NCI-H1105 treated with DMSO at 0.1 percent for 48 hours (cell line): ENCODE data around the gene COLEC12.
"Not testable (repeated sequence)": the region's sequence is repeated elsewhere in the genome, so short reads cannot be mapped to it uniquely, and the experiment has no call there.

ENCODE experiments used
- DNase-seq: peaks from one replicate; lab custom pipeline; 2025; lab: John Stamatoyannopoulos, UW

COLEC12 gene

GRCh38 chr18:323253-323622 lies 177.3 kb downstream of the COLEC12 start:
- DNase-seq = no peak

- no peak for DNase-seq
These were observed 178.5 kb downstream of the COLEC12 start for GRCh38 chr18:321865-322467.

GRCh38 chr18:320155-320554 lies 180.3 kb downstream of the COLEC12 start:
- no peak for DNase-seq

- DNase-seq = no peak
These were observed 180.8 kb downstream of the COLEC12 start for GRCh38 chr18:319720-320119.

- DNase-seq = no peak
These were observed 181.7 kb downstream of the COLEC12 start for GRCh38 chr18:318791-319291.

GRCh38 chr18:317618-318017 lies 182.9 kb downstream of the COLEC12 start:
- peak; percentile 25 for DNase-seq

- no peak for DNase-seq
These were observed 184.1 kb downstream of the COLEC12 start for GRCh38 chr18:316393-316792.

- DNase-seq = no peak
These were observed 186.6 kb downstream of the COLEC12 start for GRCh38 chr18:313931-314330.

GRCh38 chr18:312415-312814 lies 188.1 kb downstream of the COLEC12 start:
- no peak for DNase-seq

- DNase-seq = no peak
These were observed 190.5 kb downstream of the COLEC12 start for GRCh38 chr18:310042-310441.

- not testable (repeated sequence) for DNase-seq
These were observed 192.4 kb downstream of the COLEC12 start for GRCh38 chr18:308086-308485.

- no peak for DNase-seq
These were observed 193.8 kb downstream of the COLEC12 start for GRCh38 chr18:306608-307255.

GRCh38 chr18:305003-305501 lies 195.4 kb downstream of the COLEC12 start:
- DNase-seq = no peak

- no peak for DNase-seq
These were observed 196.9 kb downstream of the COLEC12 start for GRCh38 chr18:303607-304006.

GRCh38 chr18:303011-303410 lies 197.5 kb downstream of the COLEC12 start:
- DNase-seq = no peak

- no peak for DNase-seq
These were observed 198.4 kb downstream of the COLEC12 start for GRCh38 chr18:302097-302496.

GRCh38 chr18:297936-298335 lies 202.6 kb downstream of the COLEC12 start:
- DNase-seq = no peak

- no peak for DNase-seq
These were observed 204.6 kb downstream of the COLEC12 start for GRCh38 chr18:295756-296490.

- no peak for DNase-seq
These were observed 205.9 kb downstream of the COLEC12 start for GRCh38 chr18:294566-294965.

GRCh38 chr18:293536-293935 lies 207.0 kb downstream of the COLEC12 start:
- no peak for DNase-seq

GRCh38 chr18:292271-292670 lies 208.2 kb downstream of the COLEC12 start:
- DNase-seq = no peak

GRCh38 chr18:289970-290369 lies 210.5 kb downstream of the COLEC12 start:
- DNase-seq = not testable (repeated sequence)

- no peak for DNase-seq
These were observed 211.5 kb downstream of the COLEC12 start for GRCh38 chr18:289026-289425.
